Spleen (tissue), 11 donors: ENCODE measurements around the gene PLEKHM2. TPM values are rescaled to one million over a fixed set of nuclear protein-coding genes. Genes with fewer than 3 reads are reported as not detected.

Experiments
- DNase-seq: peaks from one replicate; pipeline ENCODE4 v3.0.0-alpha.2; 2020
- H3K27ac ChIP-seq, 8 donors: fragments of 200-600 bp; sonication (generic) in 7 of 8; 1 replicate in 4 of 8; 2 replicates in 4 of 8; pipeline versions ENCODE4 v1.5.0 to v1.8.0; 2016 to 2021; ENCODE audit warnings: inconsistent platforms in 4 of 8, mild to moderate bottlenecking in 4 of 8, moderate library complexity in 1 of 8
- H3K27me3 ChIP-seq, 7 donors: fragments of 200-600 bp; sonication (generic) in 6 of 7; replicated peaks in 1 of 7; 1 replicate in 4 of 7; 2 replicates in 3 of 7; pipeline versions ENCODE4 v1.5.0 to v1.8.0; 2016 to 2021; ENCODE audit warnings: inconsistent platforms in 3 of 7, mild to moderate bottlenecking in 1 of 7
- H3K36me3 ChIP-seq, 6 donors: fragments of 200-600 bp; sonication (generic) in 5 of 6; 1 replicate in 4 of 6; 2 replicates in 2 of 6; pipeline versions ENCODE4 v1.5.0 to v1.8.0; 2016 to 2021; ENCODE audit warnings: inconsistent platforms in 2 of 6
- H3K4me1 ChIP-seq, 6 donors: fragments of 200-600 bp; sonication (generic) in 5 of 6; 1 replicate in 3 of 6; 2 replicates in 3 of 6; pipeline versions ENCODE4 v1.5.0 to v1.8.0; 2016 to 2021; ENCODE audit warnings: inconsistent platforms in 3 of 6
- H3K4me3 ChIP-seq, 8 donors: fragments of 200-600 bp; sonication (generic) in 7 of 8; 1 replicate in 4 of 8; 2 replicates in 4 of 8; pipeline versions ENCODE4 v1.5.0 to v1.8.0; 2016 to 2021; ENCODE audit warnings: inconsistent platforms in 4 of 8, mild to moderate bottlenecking in 4 of 8, moderate library complexity in 2 of 8
- H3K9me3 ChIP-seq, 8 donors: fragments of 200-600 bp; sonication (generic) in 7 of 8; 1 replicate in 4 of 8; 2 replicates in 4 of 8; pipeline versions ENCODE4 v1.5.0 to v1.8.0; 2016 to 2021; ENCODE audit warnings: inconsistent platforms in 4 of 8
- CTCF ChIP-seq, 11 experiments: fragments of 200-600 bp in 7 of 11; fragments of 450-650 bp in 4 of 11; sonication (generic) in 4 of 11; IDR thresholded peaks in 8 of 11; conservative IDR thresholded peaks in 3 of 11; 1 replicate in 7 of 11; 2 replicates in 4 of 11; pipeline versions ENCODE4 v1.4.0 to v1.8.0; 2016 to 2021; ENCODE audit warnings: antibody characterized with exemption in 11 of 11, inconsistent platforms in 4 of 11, mild to moderate bottlenecking in 1 of 11
- POLR2A ChIP-seq, 3 donors: fragments of 450-650 bp; IDR thresholded peaks; one replicate each; pipeline ENCODE4 v1.5.1; 2017; ENCODE audit warnings: antibody characterized with exemption in 3 of 3, mild to moderate bottlenecking in 1 of 3
- POLR2AphosphoS5 ChIP-seq, 3 donors: sonication (generic); formaldehyde crosslinking; IDR thresholded peaks; one replicate each; pipeline ENCODE4 v1.5.1; 2017; ENCODE audit warnings: antibody characterized with exemption in 3 of 3
- WGBS, 5 donors: extraction: QIAGEN DNeasy Blood & Tissue Kit in 3 of 5; methylation state at CpG; one replicate each; pipeline versions ENCODE4 v1.1.5 to v1.1.7; 2013 to 2018; 5-methylcytosine and 5-hydroxymethylcytosine counted together
- intact Hi-C: fragments of 100-400 bp; cut with DNase I; formaldehyde crosslinking; loops from one replicate; pipeline ENCODE4 v1.15.0; 2023; ENCODE audit warnings: low total_unique reads
- polyA plus RNA-seq, 3 donors: library from polyadenylated mRNA; stranded (reverse); fragments of 200-250 nt; gene quantifications; one replicate each; pipeline ENCODE4 v1.2.1, GENCODE V29; 2013
- total RNA-seq, 7 donors: library from RNA; depleted of rRNA in 3 of 7; stranded (reverse); fragments of >200 nt in 3 of 7; fragmentation: NEBNext Ultra II Directional in 4 of 7; extraction: Animal tissue kit (Norgen Biotek cat#: 25700) in 4 of 7; gene quantifications; one replicate each; pipeline versions ENCODE4 v1.1.0 to v1.2.1, GENCODE V29; 2016 to 2021
- donor health status: healthy with polysubstance abuse.
- donor health status: DM: no; HTN: no; CAD: no; lungs with moderate emphysema.
- donor health status: DM: no; HTN: no; CAD: no.
- donor health status: Bipolar disorder and iron deficiency.
- donor health status: healthy.
- donor health status: DM: no; HTN: no; CAD: no.
- donor health status: DM: yes; HTN: yes; CAD: no.

The PLEKHM2 gene
- total and polyA plus RNA-seq, 10 donors = 25.9 to 96.0 (median 60.6) TPM

DNA sequence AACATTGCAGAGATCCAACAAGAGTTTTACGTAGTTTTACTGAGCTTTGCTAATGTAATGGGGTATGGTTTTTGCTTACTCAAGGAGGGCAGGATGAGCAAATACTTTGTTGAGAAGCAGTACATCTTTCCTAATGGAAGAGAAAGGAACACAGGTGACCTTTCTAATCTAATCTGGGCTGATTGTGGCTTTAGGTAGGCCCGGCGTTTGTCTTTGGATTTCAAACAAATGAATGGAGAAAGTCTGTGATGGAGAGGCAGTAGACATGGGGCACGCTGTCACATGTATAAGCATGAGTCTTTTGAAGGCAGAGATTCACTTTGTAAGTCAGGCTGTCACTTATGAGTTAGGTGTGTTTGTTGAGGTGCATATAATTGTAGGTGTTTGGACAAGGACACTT lies 1.7 kb downstream of the PLEKHM2 start:
- no peaks in the 10 kb centered on the region for H3K9me3 ChIP-seq
- peak overlapping the region in 4 of 8 donors; percentile 63 to 91 (median 70) for H3K4me3 ChIP-seq
- DNase-seq = no peak
- no peak for TF ChIP-seq POLR2A (IDR thresholded peaks at IDR 0.05)
- H3K27ac ChIP-seq = peak overlapping the region in 5 of 8 donors; percentile 23 to 98 (median 95)
- peaks cover 0 to 17% (median 2%) of the 10 kb centered on the region in 6 donors for H3K36me3 ChIP-seq
- no peaks in the 10 kb centered on the region for H3K27me3 ChIP-seq
- peaks cover 11 to 85% (median 50%) of the 10 kb centered on the region in 6 donors for H3K4me1 ChIP-seq
- intact Hi-C loops = no loop called here
- WGBS, 5 donors = 69 to 85% (median 75%) methylated on average over 4 of the region's 4 CpGs

- H3K4me1 ChIP-seq = peaks cover 12 to 85% (median 62%) of the 10 kb centered on the region in 6 donors
- H3K9me3 ChIP-seq = no peaks in the 10 kb centered on the region
- intact Hi-C loops = no loop called here
- no peak for DNase-seq
- no peak overlapping the region for H3K27ac ChIP-seq
- TF ChIP-seq POLR2A (IDR thresholded peaks at IDR 0.05) (no peak), POLR2AphosphoS5 (IDR thresholded peaks at IDR 0.05) (no peak), CTCF (IDR thresholded peaks at IDR 0.05 in 8 of 11, conservative IDR thresholded peaks at IDR 0.05 in 3 of 11) (no peak)
- H3K36me3 ChIP-seq = peaks cover 0 to 25% (median 2%) of the 10 kb centered on the region in 6 donors
- no peaks in the 10 kb centered on the region for H3K27me3 ChIP-seq
- 33 to 76% (median 45%) methylated on average over 2 of the region's 2 CpGs for WGBS, 5 donors
- H3K4me3 ChIP-seq = no peak overlapping the region
These were observed 3.3 kb downstream of the PLEKHM2 start for GRCh38 chr1:15687446-15687845.

- H3K4me3 ChIP-seq = no peak overlapping the region
- peaks cover 0 to 39% (median 2%) of the 10 kb centered on the region in 6 donors for H3K36me3 ChIP-seq
- H3K9me3 ChIP-seq = no peaks in the 10 kb centered on the region
- intact Hi-C loops = no loop called here
- no peak for DNase-seq
- H3K4me1 ChIP-seq = peaks cover 14 to 92% (median 51%) of the 10 kb centered on the region in 6 donors
- no peak overlapping the region for H3K27ac ChIP-seq
- 95 to 98% (median 95%) methylated on average over 6 of the region's 6 CpGs for WGBS, 5 donors
- no peaks in the 10 kb centered on the region for H3K27me3 ChIP-seq
- TF ChIP-seq POLR2AphosphoS5 (IDR thresholded peaks at IDR 0.05) (no peak), POLR2A (IDR thresholded peaks at IDR 0.05) (no peak), CTCF (IDR thresholded peaks at IDR 0.05 in 8 of 11, conservative IDR thresholded peaks at IDR 0.05 in 3 of 11) (no peak)
These were observed 6.2 kb downstream of the PLEKHM2 start for GRCh38 chr1:15690317-15690716.

GRCh38 chr1:15691434-15692032 lies 7.4 kb downstream of the PLEKHM2 start:
- no peak for TF ChIP-seq CTCF (IDR thresholded peaks at IDR 0.05 in 8 of 11, conservative IDR thresholded peaks at IDR 0.05 in 3 of 11)
- TF ChIP-seq POLR2AphosphoS5 (IDR thresholded peaks at IDR 0.05) = no peak
- no peak for TF ChIP-seq POLR2A (IDR thresholded peaks at IDR 0.05)
- no peak for DNase-seq
- Histone ChIP-seq H3K9me3 (no peaks in the 10 kb centered on the region), H3K27ac (peak overlapping the region in 3 of 8 donors; percentile 9 to 35 (median 31)), H3K36me3 (peaks cover 0 to 45% (median 2%) of the 10 kb centered on the region in 6 donors), H3K27me3 (no peaks in the 10 kb centered on the region), H3K4me3 (no peak overlapping the region), H3K4me1 (peaks cover 7 to 92% (median 48%) of the 10 kb centered on the region in 6 donors)
- intact Hi-C loops = no loop called here
- WGBS, 5 donors = 74 to 86% (median 80%) methylated on average over 11 of the region's 11 CpGs
